HG02852 (cell line): ENCODE results near the gene NPIPA3.
"Not testable (repeated sequence)": the region's sequence is repeated elsewhere in the genome, so short reads cannot be mapped to it uniquely, and the experiment has no call there.

Experiments
- ATAC-seq: cut with Tn5 transposase; IDR thresholded peaks from one replicate; pipeline ENCODE4 v1.9.1; 2021; ENCODE audit warnings: mild to moderate bottlenecking, moderate library complexity; ENCODE audit not compliant: unreplicated experiment

NPIPA3 gene

DNA sequence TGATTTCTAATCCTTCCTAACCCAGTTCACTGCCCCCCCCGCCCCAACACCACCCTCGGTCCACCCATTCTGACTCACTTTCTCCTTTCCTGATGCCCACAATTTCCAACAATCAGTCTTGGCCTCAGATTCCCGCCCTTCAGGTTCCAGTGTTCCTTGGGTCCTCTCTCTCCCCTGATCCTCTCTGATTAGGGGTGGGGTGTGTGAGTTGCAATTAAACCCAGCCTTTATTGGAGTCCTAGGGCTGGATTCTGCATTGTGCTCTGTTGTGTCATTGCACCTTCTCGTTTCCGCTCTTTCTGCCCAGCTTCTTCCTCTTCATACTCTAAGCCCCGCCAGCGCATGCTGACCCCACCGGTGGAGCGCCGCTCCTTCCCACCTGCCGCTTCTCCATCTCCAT is 38.6 kb downstream of the NPIPA3 start:
- ATAC-seq = not testable (repeated sequence)

DNA sequence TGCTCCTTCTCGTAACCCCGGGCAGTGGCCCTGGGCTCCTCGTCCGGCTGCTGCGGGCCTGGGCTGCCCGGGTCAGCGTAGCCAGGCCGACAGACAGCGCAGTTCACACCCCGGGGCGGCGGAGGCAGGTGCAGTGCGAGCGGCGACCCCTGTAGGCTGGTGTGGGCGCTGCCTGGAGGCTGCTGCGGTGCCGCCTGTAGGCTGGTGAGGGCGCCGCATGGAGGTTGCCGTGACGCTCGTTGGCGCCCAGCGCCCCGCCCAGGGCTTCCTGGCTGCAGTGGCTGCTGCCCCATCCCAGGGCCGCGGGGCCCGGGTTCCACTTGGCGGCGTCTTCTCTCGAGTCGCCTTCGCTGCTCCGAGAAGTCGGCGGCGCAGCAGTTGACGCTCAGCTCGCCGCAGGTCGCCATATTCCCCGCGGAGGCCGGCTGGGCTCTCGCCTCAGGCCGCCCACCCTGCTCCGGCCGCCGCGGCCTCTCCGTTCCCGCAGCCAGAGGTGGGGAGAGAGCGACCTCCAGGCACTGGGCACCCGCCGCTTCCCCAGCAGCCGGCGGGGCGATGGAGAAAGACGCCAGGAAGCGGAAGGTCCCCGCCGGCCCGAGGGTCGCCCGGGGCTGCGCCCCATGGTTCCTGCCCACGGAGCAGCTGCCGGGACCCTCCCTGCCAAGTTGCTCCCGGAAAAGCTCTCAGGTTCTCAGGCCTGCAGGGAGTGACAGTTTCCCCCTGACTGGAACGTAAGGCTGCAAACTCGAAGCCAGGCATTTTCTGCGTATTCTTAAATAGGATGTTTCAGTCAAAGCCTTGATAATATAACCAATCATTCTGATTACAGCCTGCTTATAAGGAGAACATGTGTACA is 39.3 kb downstream of the NPIPA3 start, which contains the start of gene NPIPA2:
Gene NPIPA2, plus strand, starts transcription at position 261 of the 856 bp plus-strand sequence. CDS start 5,533 bp downstream, outside the sequence.
- peak; percentile 94 for ATAC-seq

DNA sequence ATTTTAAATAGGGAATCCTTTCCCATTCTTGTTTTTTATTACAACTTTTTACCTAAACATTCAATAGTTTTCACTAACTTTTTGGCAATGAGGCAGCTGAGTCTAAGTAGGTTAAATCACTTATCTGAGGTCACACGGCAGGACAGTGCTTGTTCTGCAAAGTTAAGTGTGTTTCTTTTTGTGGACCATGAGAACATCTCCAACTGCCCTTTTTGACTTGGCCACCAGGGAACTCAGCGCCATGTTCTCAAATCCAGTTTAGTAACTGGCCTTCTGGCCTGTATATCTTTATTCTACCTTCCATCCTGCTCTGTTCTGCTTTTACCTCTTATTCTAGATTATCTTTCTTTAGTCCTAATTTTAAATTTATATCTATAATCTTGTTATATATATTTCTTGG is 70.4 kb downstream of the NPIPA3 start:
- ATAC-seq = not testable (repeated sequence)

DNA sequence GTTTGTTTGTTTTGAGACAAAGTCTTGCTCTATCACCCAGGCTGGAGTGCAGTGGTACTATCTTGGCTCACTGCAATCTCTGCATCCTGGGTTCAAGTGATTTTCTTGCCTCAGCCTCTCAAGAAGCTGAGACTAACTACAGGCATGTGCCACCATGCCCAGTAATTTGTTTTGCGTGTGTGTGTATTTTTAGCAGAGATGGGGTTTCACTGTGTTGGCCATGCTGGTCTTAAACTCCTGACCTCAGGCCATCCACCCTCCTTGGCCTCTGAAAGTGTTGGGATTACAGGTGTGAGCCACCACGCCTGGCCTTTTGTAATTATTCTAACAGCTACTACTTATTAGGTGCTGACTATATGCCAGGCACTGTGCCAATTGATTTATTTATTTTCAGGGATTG is 72.4 kb downstream of the NPIPA3 start:
- not testable (repeated sequence) for ATAC-seq
